ENCODE data around the gene HYOU1.

DNA sequence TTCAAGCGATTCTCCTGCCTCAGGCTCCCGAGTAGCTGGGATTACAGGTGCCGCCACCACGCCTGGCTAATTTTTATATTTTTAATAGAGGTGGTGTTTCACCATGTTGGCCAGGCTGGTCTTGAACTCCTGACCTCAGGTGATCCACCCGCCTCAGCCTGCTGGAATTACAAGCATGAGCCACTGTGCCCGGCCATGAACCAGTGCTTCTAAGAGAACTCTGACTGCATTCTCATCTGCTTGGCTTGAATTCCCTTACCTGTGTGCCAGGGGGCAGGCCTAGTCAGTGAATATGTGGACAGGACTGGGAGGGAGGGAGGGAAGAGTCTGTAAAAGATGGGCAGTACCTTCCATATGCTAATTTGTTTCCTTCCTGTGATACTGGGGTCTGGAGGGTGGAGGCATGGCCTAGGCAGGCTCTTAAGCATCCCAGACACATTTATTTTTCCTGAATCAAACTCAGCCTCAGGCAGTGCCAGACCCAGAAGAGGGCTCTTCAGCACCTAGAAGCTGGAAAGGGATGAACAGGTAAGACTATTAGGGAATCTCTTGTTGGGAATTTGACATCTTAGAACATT, 45.4 kb downstream of the HYOU1 start:
- TF ChIP-seq, protein P1, sequence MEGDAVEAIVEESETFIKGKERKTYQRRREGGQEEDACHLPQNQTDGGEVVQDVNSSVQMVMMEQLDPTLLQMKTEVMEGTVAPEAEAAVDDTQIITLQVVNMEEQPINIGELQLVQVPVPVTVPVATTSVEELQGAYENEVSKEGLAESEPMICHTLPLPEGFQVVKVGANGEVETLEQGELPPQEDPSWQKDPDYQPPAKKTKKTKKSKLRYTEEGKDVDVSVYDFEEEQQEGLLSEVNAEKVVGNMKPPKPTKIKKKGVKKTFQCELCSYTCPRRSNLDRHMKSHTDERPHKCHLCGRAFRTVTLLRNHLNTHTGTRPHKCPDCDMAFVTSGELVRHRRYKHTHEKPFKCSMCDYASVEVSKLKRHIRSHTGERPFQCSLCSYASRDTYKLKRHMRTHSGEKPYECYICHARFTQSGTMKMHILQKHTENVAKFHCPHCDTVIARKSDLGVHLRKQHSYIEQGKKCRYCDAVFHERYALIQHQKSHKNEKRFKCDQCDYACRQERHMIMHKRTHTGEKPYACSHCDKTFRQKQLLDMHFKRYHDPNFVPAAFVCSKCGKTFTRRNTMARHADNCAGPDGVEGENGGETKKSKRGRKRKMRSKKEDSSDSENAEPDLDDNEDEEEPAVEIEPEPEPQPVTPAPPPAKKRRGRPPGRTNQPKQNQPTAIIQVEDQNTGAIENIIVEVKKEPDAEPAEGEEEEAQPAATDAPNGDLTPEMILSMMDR (IDR thresholded peaks at IDR 0.05 in 8 of 11, conservative IDR thresholded peaks at IDR 0.05 in 3 of 11), result no peak
- TF ChIP-seq POLR2AphosphoS5 (IDR thresholded peaks at IDR 0.05) (no peak), POLR2A (IDR thresholded peaks at IDR 0.05) (no peak)
